NCI-H1436 (cell line): ENCODE data around the gene KRT86.
"Not testable (repeated sequence)": the region's sequence is repeated elsewhere in the genome, so short reads cannot be mapped to it uniquely, and the experiment has no call there.

ENCODE experiments used
- DNase-seq: peaks from one replicate; lab custom pipeline; 2025; lab: John Stamatoyannopoulos, UW

The KRT86 gene

DNA sequence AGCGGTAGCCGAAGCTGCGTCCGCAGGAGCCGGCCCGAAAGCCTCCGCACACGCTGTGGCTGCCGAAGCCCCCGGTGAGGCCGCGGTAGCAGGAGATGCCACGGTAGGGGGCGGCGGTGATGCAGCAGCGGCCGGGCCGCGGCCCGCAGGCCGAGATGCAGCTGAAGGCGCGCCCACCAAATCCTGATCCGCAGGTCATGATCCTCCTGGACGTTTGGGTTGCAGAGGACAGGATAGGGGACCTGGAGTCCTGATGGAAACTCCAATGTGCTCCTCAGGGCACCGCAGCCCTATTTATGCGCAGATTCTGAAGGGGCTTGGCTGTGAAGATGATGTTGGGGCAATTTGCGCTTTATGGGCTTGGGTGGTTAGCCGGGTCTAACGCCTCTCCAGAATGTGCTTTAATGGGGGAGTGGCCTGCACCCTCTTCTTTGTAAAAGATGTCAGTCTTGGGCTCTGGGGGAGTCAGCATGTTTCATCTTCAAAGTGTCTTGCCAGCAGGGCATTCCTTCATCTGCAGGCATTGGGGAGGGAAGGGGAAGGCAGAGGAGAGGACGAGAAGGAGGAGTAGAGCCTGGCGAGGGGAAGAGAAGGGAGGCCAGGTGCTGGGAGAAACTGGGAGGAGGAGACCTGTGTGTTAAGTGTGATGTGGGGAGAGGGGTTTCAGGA, 17.0 kb downstream of the KRT86 start, which contains the start of gene KRT81:
Gene KRT81 (minus strand): TSS at position 268 of the 669 bp plus-strand sequence. CDS start 69 bp downstream, at position 199.
- no peak for DNase-seq

- no peak for DNase-seq
Observed at GRCh38 chr12:52293926-52294325, 19.5 kb downstream of the KRT86 start.

GRCh38 chr12:52294803-52295202, 20.4 kb downstream of the KRT86 start:
- no peak for DNase-seq

DNA sequence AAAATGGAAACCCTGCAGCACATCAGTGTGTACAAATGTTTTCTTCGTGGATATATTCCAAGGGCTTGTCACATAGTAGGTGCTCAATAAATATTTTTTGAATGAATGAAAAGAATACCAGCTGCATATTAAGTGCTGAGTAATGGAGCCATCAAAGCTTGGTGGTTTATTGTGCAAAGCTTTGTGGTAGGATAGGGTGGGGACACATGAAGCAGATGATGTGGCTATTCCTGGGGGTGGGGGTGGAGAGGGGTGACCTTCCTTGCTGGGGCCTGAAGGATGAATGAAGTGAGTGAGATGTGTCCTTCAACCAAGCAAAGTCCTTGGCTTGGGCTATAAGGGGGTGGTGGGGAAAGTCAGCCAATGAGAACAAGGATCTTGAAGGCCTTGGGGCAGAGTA, 21.2 kb downstream of the KRT86 start:
- no peak for DNase-seq

DNA sequence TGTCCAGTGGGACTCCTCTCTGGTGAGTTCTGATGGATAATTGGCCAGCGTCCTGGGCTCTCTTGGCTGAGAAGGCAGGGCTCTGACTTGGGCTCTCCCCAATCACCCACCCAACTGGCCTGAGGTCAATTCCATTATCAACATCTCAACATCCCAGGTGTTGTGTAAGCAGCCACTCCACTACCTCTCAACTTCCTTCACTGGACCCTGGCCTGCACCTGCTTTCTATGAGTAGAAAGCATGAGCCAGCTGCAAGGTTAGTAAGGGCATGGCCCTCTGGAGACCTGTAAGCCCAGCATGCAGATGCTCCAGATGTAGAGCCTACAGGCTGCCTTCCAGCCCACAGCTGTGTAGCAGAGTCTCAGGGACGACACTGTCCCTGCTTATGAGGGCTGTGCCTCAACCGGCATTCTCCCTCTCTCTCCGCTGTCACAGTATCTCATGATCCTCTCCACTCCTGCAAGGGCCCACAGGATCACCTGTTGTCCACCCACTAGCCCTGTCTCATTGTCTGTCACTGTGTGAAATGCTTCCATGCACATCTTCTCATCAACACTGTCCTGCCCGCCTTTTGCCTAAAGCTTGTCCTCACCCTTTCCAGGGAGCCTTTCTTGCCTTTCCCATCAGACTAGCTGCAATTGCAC, 22.2 kb downstream of the KRT86 start:
- no peak for DNase-seq

- DNase-seq: no peak
Observed at GRCh38 chr12:52298677-52299190, 24.3 kb downstream of the KRT86 start.

DNA sequence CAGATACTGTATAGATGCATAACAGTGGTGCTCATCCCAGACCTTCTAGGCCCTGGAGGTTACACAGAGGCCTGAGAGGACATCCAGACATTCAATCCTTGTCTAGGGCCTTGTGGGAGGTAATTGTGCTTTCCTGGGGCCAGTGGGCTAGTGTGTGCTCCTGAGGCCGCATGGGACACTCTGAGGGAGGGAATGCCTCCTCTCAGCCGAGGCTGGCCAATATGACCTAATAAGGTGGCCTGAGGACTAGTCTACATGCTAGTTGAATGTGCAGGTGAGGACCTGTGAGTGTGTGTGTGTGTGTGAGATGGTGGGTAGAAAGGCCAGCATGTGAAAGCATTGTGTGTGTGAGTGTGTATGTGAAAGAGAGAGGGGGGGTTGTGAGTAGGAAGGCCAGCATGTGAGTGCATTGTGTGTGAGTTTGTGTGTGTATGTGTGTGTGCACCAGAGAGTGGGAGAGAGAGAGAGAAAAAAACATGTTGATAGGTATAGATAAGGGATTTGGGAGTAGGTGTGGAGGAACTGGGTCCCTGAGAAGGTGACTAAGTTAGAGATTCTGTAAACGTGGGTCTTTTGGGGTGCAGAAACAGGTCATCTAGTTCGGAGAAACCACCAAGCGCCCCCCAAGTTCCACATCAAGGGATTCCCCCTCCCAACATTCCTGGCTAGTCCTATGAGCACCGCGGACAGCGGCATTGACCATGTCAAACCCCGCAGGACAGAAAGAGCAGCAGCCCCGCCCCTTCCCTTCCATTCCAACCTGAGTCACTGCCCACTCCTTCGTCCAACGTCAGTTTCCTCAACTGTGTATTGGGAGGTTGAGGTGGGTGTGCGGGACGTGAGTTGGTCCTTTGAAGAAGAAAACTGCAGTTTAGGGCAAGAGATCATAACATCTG, 26.6 kb downstream of the KRT86 start:
- no peak for DNase-seq

- not testable (repeated sequence) for DNase-seq
Observed at GRCh38 chr12:52301721-52302120, 27.3 kb downstream of the KRT86 start.

GRCh38 chr12:52302242-52302914, 27.9 kb downstream of the KRT86 start:
- DNase-seq: not testable (repeated sequence)

DNA sequence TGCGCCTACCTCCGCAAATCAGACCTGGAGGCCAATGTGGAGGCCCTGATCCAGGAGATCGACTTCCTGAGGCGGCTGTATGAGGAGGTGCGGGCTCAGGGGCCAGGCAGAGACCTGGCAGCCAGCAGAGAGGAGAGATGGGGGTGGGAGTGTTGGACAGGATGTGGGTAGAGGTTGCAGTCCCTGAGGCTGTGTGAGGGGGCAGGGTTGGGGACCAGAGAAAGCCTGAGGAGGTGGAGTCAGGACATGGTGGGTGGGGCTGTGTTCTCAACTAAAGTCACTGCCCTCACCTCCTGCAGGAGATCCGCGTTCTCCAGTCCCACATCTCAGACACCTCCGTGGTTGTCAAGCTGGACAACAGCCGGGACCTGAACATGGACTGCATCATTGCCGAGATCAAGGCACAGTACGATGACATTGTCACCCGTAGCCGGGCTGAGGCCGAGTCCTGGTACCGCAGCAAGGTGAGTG, 30.5 kb downstream of the KRT86 start:
- DNase-seq: not testable (repeated sequence)

DNA sequence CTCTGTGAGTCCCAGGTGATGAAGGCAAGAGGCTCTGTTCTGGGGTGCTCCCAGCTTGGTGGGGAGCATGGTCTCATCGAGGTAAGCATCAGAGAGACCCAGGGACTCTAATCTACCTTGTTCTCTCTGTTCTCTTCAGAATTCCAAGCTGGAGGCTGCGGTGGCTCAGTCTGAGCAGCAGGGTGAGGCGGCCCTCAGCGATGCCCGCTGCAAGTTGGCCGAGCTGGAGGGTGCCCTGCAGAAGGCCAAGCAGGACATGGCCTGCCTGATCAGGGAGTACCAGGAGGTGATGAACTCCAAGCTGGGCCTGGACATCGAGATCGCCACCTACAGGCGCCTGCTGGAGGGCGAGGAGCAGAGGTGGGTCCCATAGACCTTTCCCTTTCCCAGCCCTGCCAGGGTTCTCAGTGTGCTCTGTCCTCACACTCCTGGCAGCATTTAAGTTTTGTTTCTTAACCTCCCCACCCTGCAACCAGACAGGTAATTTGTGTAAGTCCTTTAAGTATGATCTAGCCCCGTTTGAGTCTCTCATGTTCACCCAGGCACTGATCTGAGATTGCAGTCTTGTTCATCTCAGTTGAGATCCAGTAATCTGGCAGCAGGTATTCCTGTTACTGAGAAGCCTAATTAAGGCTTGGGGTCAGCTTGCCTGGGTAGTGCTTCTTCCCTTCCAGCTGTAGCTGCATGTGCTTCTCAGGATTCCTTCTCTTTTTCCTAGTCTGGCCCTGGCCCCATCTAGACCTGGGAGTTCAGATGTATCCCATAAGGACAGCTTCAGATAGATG, 31.7 kb downstream of the KRT86 start:
- no peak for DNase-seq

DNA sequence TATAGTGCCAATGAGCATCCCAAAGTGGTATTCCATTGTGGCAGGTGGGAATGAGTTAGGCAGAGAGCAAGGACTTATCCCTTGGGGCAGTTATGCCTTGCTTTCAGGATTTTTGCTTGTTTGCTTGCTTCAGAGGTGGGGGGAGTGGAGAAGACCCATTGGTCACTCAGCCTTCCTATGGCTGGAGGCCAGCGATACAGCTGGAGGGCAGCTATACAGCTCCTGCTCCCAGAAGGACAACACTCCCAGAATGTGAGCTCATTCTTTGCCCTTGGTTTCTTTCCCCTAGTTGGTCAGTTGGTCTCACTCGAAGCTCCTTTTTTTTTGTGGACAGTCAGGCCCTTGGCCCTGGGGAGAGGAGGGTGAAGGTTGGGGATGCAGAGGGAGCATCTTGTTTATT, 32.3 kb downstream of the KRT86 start:
- no peak for DNase-seq

DNA sequence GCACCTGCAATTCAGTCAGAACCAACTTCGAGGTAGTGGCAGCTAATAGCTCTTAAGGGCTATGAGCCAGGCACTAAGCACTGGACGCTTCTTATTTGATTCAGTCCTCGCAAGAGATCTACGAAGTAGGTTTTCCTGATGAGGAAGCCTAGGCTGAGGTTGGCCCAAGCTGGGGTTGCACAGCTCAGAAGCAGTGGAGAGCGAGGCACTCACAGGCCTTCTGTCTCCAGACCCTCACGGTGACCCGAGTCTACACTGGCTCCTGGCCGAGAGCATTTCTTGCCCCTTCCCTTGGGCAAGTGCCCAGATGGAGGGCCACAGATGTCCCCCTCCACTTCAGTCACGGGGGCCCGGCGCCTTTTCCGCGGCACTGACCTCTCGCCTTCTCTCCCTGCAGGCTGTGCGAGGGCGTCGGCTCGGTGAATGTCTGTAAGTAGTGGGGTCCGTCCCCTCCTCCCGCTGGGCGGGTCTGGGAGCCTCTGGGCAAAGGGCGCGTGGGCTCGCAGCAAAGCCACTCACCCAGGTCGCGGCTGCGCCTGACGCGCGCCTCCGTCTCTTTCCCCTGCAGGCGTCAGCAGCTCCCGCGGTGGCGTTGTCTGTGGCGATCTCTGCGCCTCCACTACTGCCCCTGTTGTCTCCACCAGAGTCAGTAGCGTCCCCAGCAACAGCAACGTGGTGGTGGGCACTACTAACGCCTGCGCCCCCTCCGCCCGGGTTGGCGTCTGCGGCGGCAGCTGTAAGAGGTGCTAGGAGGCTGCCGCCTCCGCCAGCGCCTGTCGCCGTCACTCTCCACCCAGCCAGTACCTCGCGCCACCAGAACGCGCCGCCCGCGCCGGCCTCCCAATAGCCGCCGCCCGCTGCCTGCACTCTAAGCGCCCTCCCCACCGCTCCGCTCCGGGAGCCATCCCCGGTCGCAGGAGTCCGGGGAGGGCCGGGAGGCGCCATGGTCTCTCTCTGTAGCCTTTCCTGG, 33.7 kb downstream of the KRT86 start:
- DNase-seq: peak; percentile 45

DNA sequence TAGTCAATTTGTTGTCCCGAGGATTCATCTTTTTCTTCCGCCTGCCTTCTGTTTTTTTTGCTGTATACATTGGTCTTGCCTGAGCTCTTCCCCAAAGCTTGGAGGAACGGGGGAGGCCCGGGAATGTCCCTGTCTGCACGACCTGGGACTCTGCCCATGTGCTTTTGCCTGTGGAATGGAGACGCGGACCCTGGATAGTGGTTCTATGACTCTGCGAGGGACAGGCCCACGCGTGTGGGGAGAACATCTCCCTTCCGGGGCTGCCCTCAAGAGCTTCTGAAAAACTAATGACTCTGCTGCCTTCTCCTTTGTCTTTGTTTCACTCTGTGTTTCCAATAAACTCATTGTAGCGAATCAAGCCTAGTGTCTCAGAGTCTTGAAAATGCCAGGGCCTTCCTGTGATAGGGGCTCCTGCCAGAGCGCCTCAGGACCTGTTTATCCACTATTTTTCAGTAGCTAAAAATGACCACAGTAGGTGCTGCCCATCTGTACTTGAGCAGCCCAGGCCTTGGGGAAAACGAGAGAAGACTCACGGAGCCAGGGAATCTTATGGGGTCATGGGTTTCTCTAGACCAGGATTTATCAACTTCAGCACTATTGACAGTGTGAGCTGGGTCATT, 34.5 kb downstream of the KRT86 start:
- no peak for DNase-seq

- DNase-seq: no peak
Observed at GRCh38 chr12:52310622-52311284, 36.3 kb downstream of the KRT86 start.

DNA sequence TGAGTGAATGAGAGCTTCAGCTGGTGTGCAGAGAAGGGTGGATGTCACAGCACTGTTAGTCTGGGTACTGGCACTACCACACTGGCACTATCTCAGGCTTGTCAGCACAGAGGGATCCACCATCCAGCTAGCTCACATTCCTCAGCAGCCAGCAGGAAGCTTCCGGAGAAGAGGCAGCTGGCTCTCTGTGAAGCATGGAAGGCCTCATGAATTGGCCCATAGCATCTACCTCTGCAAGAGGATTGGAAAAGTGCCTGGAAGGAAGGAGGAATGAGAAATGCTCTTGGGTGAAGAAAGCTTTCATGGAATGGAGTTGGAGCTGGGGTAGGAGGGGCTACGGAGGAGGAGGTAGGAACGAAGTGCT, 36.8 kb downstream of the KRT86 start:
- no peak for DNase-seq

DNA sequence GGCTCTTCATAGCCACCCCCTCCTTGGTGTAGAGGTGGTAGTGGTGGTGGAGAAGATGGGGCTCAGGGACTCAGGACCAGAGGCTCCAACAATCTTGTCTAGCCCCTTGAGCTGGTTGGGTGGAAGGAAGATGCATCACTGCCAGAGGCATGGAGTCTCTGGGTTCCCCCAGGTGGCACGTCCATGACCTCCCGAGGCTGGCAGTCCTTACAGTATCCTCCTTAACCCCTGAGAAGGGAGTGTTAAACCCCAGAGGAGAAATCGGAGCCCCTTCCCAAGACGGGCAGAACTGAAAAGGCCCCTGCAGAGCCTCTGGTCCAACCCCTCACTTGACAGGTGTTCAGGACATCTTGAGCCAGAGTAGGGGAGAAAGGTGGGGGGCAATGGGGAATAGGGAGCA, 37.6 kb downstream of the KRT86 start:
- DNase-seq: no peak

DNA sequence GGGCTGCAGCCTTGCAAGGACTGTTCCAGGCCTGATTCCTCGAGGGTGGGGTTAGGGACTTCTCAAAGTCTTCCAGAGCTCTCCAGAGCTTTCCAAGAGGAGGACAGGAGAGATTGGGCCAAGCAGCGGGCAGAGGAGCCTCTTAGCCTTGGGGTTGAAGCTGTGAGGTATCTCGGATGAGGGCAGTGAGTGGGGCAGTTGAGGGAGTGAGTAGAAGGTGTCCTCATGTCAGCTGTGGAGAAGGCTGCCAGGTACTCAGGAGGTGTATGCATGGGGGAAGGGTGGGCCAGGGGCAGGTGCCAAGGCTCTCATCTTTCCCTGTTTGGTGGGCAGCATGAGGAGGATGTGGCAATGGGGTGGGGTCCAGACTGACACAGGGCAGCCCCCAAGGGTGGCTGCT, 39.0 kb downstream of the KRT86 start:
- DNase-seq: no peak

DNA sequence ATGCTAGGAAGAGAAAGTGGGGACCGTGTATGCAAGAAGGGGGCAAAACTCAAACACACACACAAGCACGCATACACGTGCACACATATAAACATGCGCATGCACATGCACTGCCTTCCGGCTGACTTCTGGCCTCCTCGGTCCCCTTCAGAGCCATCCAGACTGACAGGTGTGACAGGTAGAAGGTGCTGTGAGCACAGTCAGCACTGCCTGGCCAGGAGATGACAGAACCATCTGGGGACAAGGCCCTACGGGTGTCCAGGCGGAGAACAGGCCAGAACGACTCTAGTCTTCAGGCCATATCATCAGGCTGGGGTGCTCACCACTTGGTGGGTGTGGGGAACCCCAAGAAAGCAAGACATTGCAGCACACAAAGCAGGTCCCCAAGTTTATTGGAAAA, 39.5 kb downstream of the KRT86 start:
- no peak for DNase-seq
